ENCODE data around the gene IDI1. TPM values are rescaled to one million over a fixed set of nuclear protein-coding genes. Genes with fewer than 3 reads are reported as not detected.

Gene IDI1
- total and polyA plus RNA-seq, 2 of the 13 experiments (the other 11 are each of a cell fraction or from before 2014, with no cell fraction given): 44.4 to 145 TPM

DNA sequence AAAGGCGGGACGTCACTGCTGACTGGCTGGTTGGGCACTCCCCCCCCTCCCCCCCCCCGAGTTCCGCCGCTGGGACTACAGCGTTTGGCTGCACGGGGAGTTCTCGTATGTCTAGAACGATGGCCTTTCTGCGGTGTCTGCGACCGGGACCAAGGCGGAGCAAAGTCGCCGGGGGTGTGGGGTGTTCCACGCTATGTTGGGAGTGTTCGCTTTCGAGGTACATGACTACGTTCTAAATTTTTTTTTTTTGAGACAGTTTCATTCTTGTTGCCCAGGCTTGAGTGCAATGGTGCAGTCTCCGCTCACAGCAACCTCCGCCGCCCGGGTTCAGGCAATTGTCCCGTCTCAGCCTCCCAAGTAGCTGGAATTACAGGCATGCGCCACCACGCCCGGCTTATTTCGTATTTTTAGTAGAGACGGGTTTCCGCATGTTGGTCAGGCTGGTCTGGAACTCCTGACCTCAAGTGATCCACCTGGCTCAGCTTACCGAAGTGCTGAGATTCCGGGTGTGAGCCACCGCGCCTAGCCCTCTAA lies 573 bp upstream of the IDI1 start (continued):
- 0 out of 2 replicates have a peak, but pooled peaks have one; percentile 3 for TF ChIP-seq ONECUT2 (CRISPR knock-in tag; IDR thresholded peaks at IDR 0.05)
- TF ChIP-seq CCDC6 (CRISPR knock-in tag; IDR thresholded peaks at IDR 0.05): no peak; the same call in 1 of the 2 replicates
- TF ChIP-seq NCOA2 (CRISPR knock-in tag; IDR thresholded peaks at IDR 0.05): no peak
- TF ChIP-seq STAT5B (CRISPR knock-in tag; IDR thresholded peaks at IDR 0.05): no peak
- no peak for TF ChIP-seq HHEX (CRISPR knock-in tag; IDR thresholded peaks at IDR 0.05)
- TF ChIP-seq ZNF556 (CRISPR knock-in tag; IDR thresholded peaks at IDR 0.05; ENCODE audit: borderline replicate concordance): peak; percentile 8; the same call in 1 of the 2 replicates
- no peak for TF ChIP-seq CENPBD1 (CRISPR knock-in tag; IDR thresholded peaks at IDR 0.05; ENCODE audit: borderline replicate concordance, low read depth)
- TF ChIP-seq RXRA (CRISPR knock-in tag; IDR thresholded peaks at IDR 0.05): no peak
- no peak for TF ChIP-seq KIAA2018 (CRISPR knock-in tag; IDR thresholded peaks at IDR 0.05; ENCODE audit: borderline replicate concordance)
- no peak; the same call in 1 of the 2 replicates for TF ChIP-seq NR2F2 (IDR thresholded peaks at IDR 0.05; ENCODE audit: borderline replicate concordance, low read depth)
- no peak for TF ChIP-seq ZNF230 (CRISPR knock-in tag; IDR thresholded peaks at IDR 0.05)
- no peak; the same call in 1 of the 2 replicates for TF ChIP-seq ZSCAN29 (CRISPR knock-in tag; conservative IDR thresholded peaks at IDR 0.05)
- TF ChIP-seq, protein P1, sequence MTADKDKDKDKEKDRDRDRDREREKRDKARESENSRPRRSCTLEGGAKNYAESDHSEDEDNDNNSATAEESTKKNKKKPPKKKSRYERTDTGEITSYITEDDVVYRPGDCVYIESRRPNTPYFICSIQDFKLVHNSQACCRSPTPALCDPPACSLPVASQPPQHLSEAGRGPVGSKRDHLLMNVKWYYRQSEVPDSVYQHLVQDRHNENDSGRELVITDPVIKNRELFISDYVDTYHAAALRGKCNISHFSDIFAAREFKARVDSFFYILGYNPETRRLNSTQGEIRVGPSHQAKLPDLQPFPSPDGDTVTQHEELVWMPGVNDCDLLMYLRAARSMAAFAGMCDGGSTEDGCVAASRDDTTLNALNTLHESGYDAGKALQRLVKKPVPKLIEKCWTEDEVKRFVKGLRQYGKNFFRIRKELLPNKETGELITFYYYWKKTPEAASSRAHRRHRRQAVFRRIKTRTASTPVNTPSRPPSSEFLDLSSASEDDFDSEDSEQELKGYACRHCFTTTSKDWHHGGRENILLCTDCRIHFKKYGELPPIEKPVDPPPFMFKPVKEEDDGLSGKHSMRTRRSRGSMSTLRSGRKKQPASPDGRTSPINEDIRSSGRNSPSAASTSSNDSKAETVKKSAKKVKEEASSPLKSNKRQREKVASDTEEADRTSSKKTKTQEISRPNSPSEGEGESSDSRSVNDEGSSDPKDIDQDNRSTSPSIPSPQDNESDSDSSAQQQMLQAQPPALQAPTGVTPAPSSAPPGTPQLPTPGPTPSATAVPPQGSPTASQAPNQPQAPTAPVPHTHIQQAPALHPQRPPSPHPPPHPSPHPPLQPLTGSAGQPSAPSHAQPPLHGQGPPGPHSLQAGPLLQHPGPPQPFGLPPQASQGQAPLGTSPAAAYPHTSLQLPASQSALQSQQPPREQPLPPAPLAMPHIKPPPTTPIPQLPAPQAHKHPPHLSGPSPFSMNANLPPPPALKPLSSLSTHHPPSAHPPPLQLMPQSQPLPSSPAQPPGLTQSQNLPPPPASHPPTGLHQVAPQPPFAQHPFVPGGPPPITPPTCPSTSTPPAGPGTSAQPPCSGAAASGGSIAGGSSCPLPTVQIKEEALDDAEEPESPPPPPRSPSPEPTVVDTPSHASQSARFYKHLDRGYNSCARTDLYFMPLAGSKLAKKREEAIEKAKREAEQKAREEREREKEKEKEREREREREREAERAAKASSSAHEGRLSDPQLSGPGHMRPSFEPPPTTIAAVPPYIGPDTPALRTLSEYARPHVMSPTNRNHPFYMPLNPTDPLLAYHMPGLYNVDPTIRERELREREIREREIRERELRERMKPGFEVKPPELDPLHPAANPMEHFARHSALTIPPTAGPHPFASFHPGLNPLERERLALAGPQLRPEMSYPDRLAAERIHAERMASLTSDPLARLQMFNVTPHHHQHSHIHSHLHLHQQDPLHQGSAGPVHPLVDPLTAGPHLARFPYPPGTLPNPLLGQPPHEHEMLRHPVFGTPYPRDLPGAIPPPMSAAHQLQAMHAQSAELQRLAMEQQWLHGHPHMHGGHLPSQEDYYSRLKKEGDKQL (CRISPR knock-in tag; IDR thresholded peaks at IDR 0.05; ENCODE audit: low read depth): no peak
- TF ChIP-seq TSC22D2 (CRISPR knock-in tag; IDR thresholded peaks at IDR 0.05; ENCODE audit: borderline replicate concordance): no peak
- no peak for TF ChIP-seq HCFC1 (IDR thresholded peaks at IDR 0.05; ENCODE audit: low read depth, low read length)
- no peak for TF ChIP-seq ZNF253 (CRISPR knock-in tag; IDR thresholded peaks at IDR 0.05; ENCODE audit: borderline replicate concordance)
- TF ChIP-seq ZNF543 (CRISPR knock-in tag; IDR thresholded peaks at IDR 0.05): no peak
